ENCODE data around the gene TBC1D9. TPM values are rescaled to one million over a fixed set of nuclear protein-coding genes. Genes with fewer than 3 reads are reported as not detected.

Gene TBC1D9
- total and polyA plus RNA-seq, 10 of the 15 experiments (the other 5 are each of a cell fraction or from before 2014, with no cell fraction given) = 0.87 to 14.9 (median 7.1) TPM

GRCh38 chr4:140790765-140791164 lies 34.6 kb upstream of the TBC1D9 start (continued):
- no peak for TF ChIP-seq CEBPB (IDR thresholded peaks at IDR 0.05; ENCODE audit: borderline replicate concordance in 1 of 2, low read depth in 2 of 2, low read length in 2 of 2)
- TF ChIP-seq, protein P1, sequence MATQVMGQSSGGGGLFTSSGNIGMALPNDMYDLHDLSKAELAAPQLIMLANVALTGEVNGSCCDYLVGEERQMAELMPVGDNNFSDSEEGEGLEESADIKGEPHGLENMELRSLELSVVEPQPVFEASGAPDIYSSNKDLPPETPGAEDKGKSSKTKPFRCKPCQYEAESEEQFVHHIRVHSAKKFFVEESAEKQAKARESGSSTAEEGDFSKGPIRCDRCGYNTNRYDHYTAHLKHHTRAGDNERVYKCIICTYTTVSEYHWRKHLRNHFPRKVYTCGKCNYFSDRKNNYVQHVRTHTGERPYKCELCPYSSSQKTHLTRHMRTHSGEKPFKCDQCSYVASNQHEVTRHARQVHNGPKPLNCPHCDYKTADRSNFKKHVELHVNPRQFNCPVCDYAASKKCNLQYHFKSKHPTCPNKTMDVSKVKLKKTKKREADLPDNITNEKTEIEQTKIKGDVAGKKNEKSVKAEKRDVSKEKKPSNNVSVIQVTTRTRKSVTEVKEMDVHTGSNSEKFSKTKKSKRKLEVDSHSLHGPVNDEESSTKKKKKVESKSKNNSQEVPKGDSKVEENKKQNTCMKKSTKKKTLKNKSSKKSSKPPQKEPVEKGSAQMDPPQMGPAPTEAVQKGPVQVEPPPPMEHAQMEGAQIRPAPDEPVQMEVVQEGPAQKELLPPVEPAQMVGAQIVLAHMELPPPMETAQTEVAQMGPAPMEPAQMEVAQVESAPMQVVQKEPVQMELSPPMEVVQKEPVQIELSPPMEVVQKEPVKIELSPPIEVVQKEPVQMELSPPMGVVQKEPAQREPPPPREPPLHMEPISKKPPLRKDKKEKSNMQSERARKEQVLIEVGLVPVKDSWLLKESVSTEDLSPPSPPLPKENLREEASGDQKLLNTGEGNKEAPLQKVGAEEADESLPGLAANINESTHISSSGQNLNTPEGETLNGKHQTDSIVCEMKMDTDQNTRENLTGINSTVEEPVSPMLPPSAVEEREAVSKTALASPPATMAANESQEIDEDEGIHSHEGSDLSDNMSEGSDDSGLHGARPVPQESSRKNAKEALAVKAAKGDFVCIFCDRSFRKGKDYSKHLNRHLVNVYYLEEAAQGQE (IDR thresholded peaks at IDR 0.05; ENCODE audit: low read depth, low read length) = no peak

GRCh38 chr4:140790171-140790570 lies 34.0 kb upstream of the TBC1D9 start:
- no peaks in the 10 kb centered on the region for H3K79me2 ChIP-seq (ENCODE audit: control insufficient read depth, insufficient read depth, low read length)
- peaks cover 29% of the 10 kb centered on the region for H3K4me1 ChIP-seq (ENCODE audit: control insufficient read depth, insufficient read depth, low read length)
- H3K4me3 ChIP-seq = no peak overlapping the region
- TF ChIP-seq CEBPB (IDR thresholded peaks at IDR 0.05; ENCODE audit: borderline replicate concordance in 1 of 2, low read depth in 2 of 2, low read length in 2 of 2) (no peak), ESRRA (IDR thresholded peaks at IDR 0.05; ENCODE audit: low read length) (no peak)
- H4K20me1 ChIP-seq (ENCODE audit: control insufficient read depth, insufficient read depth) = no peaks in the 10 kb centered on the region
- FAIRE-seq (no peak), DNase-seq (ENCODE audit: low read depth, low spot score) (no peak), ATAC-seq (peak; percentile 57)
- 31% methylated on average over 4 of the region's 4 CpGs for WGBS (ENCODE audit: insufficient coverage, insufficient replicate concordance, low lambda C conversion rate, missing lambda C conversion rate)
- peak overlapping the region; percentile 37; the same call in 1 of the 2 replicates for H3K9ac ChIP-seq (ENCODE audit: control insufficient read depth, insufficient read depth, low read length)
- no peak overlapping the region for H2AFZ ChIP-seq (ENCODE audit: control insufficient read depth, low read depth, low read length)
- H3K9me3 ChIP-seq (replicated peaks; ENCODE audit: control insufficient read depth, insufficient read depth, low read length) = peaks cover 2% of the 10 kb centered on the region; the same call in 2 of the 3 replicates
- intact Hi-C loops (cut with micrococcal nuclease; ENCODE audit: unreplicated experiment) = loop anchor here (2.0 kb wide), 3 partner anchors 17 to 61 kb away; partner anchors contain the start of gene TBC1D9
- H3K4me2 ChIP-seq (ENCODE audit: control insufficient read depth, insufficient read depth) = peak overlapping the region; percentile 76
- POLR2A ChIA-PET = no interaction called here
- SMC1A ChIA-PET (ENCODE audit: uncharacterized antibody, unreplicated experiment) = interaction anchor here (0.7 to 1.2 kb wide), 4 partner anchors 13 to 23 kb away, joined by 3 to 5 read pairs (median 3); no protein-coding TSS in a partner anchor
- peak overlapping the region; percentile 62 for H3K27ac ChIP-seq (ENCODE audit: control insufficient read depth, insufficient read depth)
- H3K36me3 ChIP-seq (ENCODE audit: control insufficient read depth in 2 of 2, insufficient read depth in 2 of 2, low read length in 1 of 2) = no peaks in the 10 kb centered on the region
- CTCF ChIA-PET = interaction anchor here (0.6 kb wide), 1 partner anchor 59 kb away, joined by 3 read pairs; no protein-coding TSS in a partner anchor
- no peaks in the 10 kb centered on the region for H3K27me3 ChIP-seq (replicated peaks in 1 of 2; ENCODE audit: control insufficient read depth in 2 of 2, insufficient read depth in 2 of 2, low read length in 1 of 2)
- in situ Hi-C loops (cut with MboI) = no loop called here
- no TSS peak for BruUV-seq (replicated peaks)
- RAD21 ChIA-PET (ENCODE audit: unreplicated experiment) = interaction anchor here (1.6 to 2.1 kb wide), 2 partner anchors 10 to 17 kb away, joined by 5 read pairs; no protein-coding TSS in a partner anchor
